ENCODE results near the gene HBA2.

DNA sequence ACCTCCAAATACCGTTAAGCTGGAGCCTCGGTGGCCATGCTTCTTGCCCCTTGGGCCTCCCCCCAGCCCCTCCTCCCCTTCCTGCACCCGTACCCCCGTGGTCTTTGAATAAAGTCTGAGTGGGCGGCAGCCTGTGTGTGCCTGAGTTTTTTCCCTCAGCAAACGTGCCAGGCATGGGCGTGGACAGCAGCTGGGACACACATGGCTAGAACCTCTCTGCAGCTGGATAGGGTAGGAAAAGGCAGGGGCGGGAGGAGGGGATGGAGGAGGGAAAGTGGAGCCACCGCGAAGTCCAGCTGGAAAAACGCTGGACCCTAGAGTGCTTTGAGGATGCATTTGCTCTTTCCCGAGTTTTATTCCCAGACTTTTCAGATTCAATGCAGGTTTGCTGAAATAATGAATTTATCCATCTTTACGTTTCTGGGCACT, 4.7 kb downstream of the HBA2 start:
- TF ChIP-seq CTCF (conservative IDR thresholded peaks at IDR 0.05; ENCODE audit: low read length) (no peak), EZH2phosphoT487 (IDR thresholded peaks at IDR 0.05; ENCODE audit: borderline replicate concordance) (no peak)
